HepG2 (cell line): ENCODE data around the gene SLC25A22. TPM values are rescaled to one million over a fixed set of nuclear protein-coding genes. Genes with fewer than 3 reads are reported as not detected.

Experiments used
- ATAC-seq: fragments of 200-7000 bp; cut with Tn5 transposase; 3 replicates; pipeline ENCODE4 v1.9.1; 2020; ENCODE audit warnings: mild to moderate bottlenecking, moderate library complexity
- BruUV-seq: library from RNA; stranded (reverse); fragments of 400-500 nt; replicated peaks from 2 replicates; lab custom pipeline; 2021; lab: Mats Ljungman, UMichigan
- CTCF ChIA-PET: fragments of 300-600 bp; formaldehyde crosslinking; extraction: SDS; loops from one replicate; lab custom pipeline; 2021; ENCODE audit warnings: low total read pairs, inconsistent platforms, low intra/inter-chr PET ratio; lab: Yijun Ruan, JAX
- POLR2A ChIA-PET: fragments of 350-600 bp; sonication (Branson Sonifier 250); formaldehyde crosslinking; loops from one replicate; lab custom pipeline; 2020; ENCODE audit warnings: antibody characterized with exemption, inconsistent platforms; lab: Yijun Ruan, JAX
- DNase-seq: peaks from one replicate; pipeline ENCODE4 v3.0.0-alpha.2; 2015; ENCODE audit warnings: low spot score
- FAIRE-seq: peaks from 3 replicates; lab custom pipeline; 2011; peaks lifted over from hg19 to GRCh38; lab: Jason Lieb, UNC
- H2AFZ ChIP-seq: one replicate; pipeline ENCODE4 v1.6.1; 2011; ENCODE audit warnings: low read length, inconsistent platforms
- H3K27ac ChIP-seq: fragments of 300-600 bp; 3 replicates; pipeline ENCODE4 v1.8.0; 2011; ENCODE audit warnings: mixed run types, mild to moderate bottlenecking, mixed read lengths, low read length, inconsistent platforms; ENCODE audit not compliant: insufficient read depth; ENCODE audit errors: extremely low read length
- H3K27me3 ChIP-seq, 2 experiments: fragments of 200-600 bp in 1 of 2; 2 replicates in 1 of 2; 3 replicates in 1 of 2; pipeline versions ENCODE4 v1.6.0 to v1.8.0; 2011; ENCODE audit warnings: low read length in 2 of 2, mild to moderate bottlenecking in 2 of 2, moderate library complexity in 2 of 2, inconsistent platforms in 1 of 2; ENCODE audit not compliant: insufficient read depth in 2 of 2, control insufficient read depth in 1 of 2
- H3K36me3 ChIP-seq, 2 experiments: fragments of 200-600 bp in 1 of 2; replicated peaks in 1 of 2; 2 replicates in 1 of 2; 3 replicates in 1 of 2; pipeline versions ENCODE4 v1.5.1 to v1.8.0; 2011; ENCODE audit warnings: low read length in 2 of 2, inconsistent platforms in 1 of 2; ENCODE audit not compliant: insufficient read depth in 2 of 2, control insufficient read depth in 1 of 2
- H3K4me1 ChIP-seq: 2 replicates; pipeline ENCODE4 v1.5.1; 2012; ENCODE audit warnings: low read length, inconsistent platforms; ENCODE audit not compliant: insufficient read depth
- H3K4me2 ChIP-seq: 2 replicates; pipeline ENCODE4 v1.6.0; 2011; ENCODE audit warnings: low read depth, low read length, inconsistent platforms
- H3K4me3 ChIP-seq, 3 experiments: fragments of 200-600 bp in 1 of 3; sonication (generic), shearing (Covaris generic) in 1 of 3; replicated peaks in 1 of 3; 2 replicates each; pipeline ENCODE4 v1.5.1; 2011 to 2016; ENCODE audit warnings: low read length in 3 of 3, inconsistent platforms in 2 of 3, low read depth in 2 of 3, mild to moderate bottlenecking in 2 of 3, control low read depth in 1 of 3, mixed read lengths in 1 of 3; ENCODE audit not compliant: insufficient read depth in 1 of 3
- H3K79me2 ChIP-seq: one replicate; pipeline ENCODE4 v1.6.1; 2011; ENCODE audit warnings: low read length, inconsistent platforms; ENCODE audit not compliant: insufficient read depth
- H3K9ac ChIP-seq: 2 replicates; pipeline ENCODE4 v1.6.0; 2011; ENCODE audit warnings: mild to moderate bottlenecking, low read depth, low read length, inconsistent platforms; ENCODE audit not compliant: insufficient read depth
- H3K9me3 ChIP-seq: 2 replicates; pipeline ENCODE4 v1.5.1; 2012; ENCODE audit warnings: mild to moderate bottlenecking, low read length
- H4K20me1 ChIP-seq: 2 replicates; pipeline ENCODE4 v1.6.0; 2011; ENCODE audit warnings: inconsistent platforms, mild to moderate bottlenecking, low read length, moderate library complexity; ENCODE audit not compliant: insufficient read depth
- AGO2 ChIP-seq: fragments of 200-400 bp; formaldehyde crosslinking; optimal IDR thresholded peaks from 2 replicates; pipeline ENCODE3; 2017; ENCODE audit warnings: mild to moderate bottlenecking, low read depth, low read length, moderate library complexity
- CHD4 ChIP-seq: fragments of 200-600 bp; sonication (generic); IDR thresholded peaks from 2 replicates; pipeline ENCODE4 v1.7.0; 2017; ENCODE audit warnings: mild to moderate bottlenecking, low read length, borderline replicate concordance
- KLF16 ChIP-seq, 2 experiments: sonication (generic) in 1 of 2; formaldehyde crosslinking in 1 of 2; IDR thresholded peaks; 2 replicates each; pipeline versions ENCODE4 v1.6.1 to v1.8.0; 2016 to 2023; ENCODE audit warnings: missing genetic modification reagents in 2 of 2, missing compliant biosample characterization in 1 of 2
- NFATC3 ChIP-seq: sonication (generic); formaldehyde crosslinking; IDR thresholded peaks from 2 replicates; pipeline ENCODE4 v1.5.1; 2020; ENCODE audit warnings: mild to moderate bottlenecking, missing genetic modification reagents
- NFKB2 ChIP-seq: sonication (generic); formaldehyde crosslinking; IDR thresholded peaks from 2 replicates; pipeline ENCODE4 v1.4.0; 2020; ENCODE audit warnings: missing genetic modification reagents, borderline replicate concordance
- PTBP1 ChIP-seq: fragments of 200-400 bp; formaldehyde crosslinking; IDR thresholded peaks from 2 replicates; pipeline ENCODE4 v1.6.1; 2018; ENCODE audit warnings: low read length, low read depth; ENCODE audit not compliant: poor library complexity, severe bottlenecking
- RBFOX2 ChIP-seq: fragments of 200-400 bp; formaldehyde crosslinking; IDR thresholded peaks from 2 replicates; pipeline ENCODE4 v1.6.1; 2017; ENCODE audit warnings: low read depth, mild to moderate bottlenecking, low read length
- ZNF205 ChIP-seq: IDR thresholded peaks from 2 replicates; pipeline ENCODE4 v1.6.1; 2018; ENCODE audit warnings: missing biosample characterization, missing genetic modification reagents
- ZNF451 ChIP-seq: sonication (generic); formaldehyde crosslinking; IDR thresholded peaks from 2 replicates; pipeline ENCODE4 v1.5.0; 2020; ENCODE audit warnings: mild to moderate bottlenecking, missing genetic modification reagents
- ZNF569 ChIP-seq: sonication (generic); formaldehyde crosslinking; IDR thresholded peaks from 2 replicates; pipeline ENCODE4 v1.5.0; 2020; ENCODE audit warnings: mild to moderate bottlenecking, missing genetic modification reagents, moderate library complexity, borderline replicate concordance
- ZNF674 ChIP-seq: sonication (generic); formaldehyde crosslinking; IDR thresholded peaks from 2 replicates; pipeline ENCODE4 v1.5.0; 2020; ENCODE audit warnings: low read depth, mild to moderate bottlenecking, missing genetic modification reagents
- ZNF709 ChIP-seq: sonication (generic); formaldehyde crosslinking; IDR thresholded peaks from 2 replicates; pipeline ENCODE4 v1.5.0; 2020; ENCODE audit warnings: mild to moderate bottlenecking, missing genetic modification reagents
- whole genome bisulfite sequencing: methylation state at CpG from one replicate; pipeline ENCODE4 v1.1.6; 2017; ENCODE audit warnings: low lambda C conversion rate; 5-methylcytosine and 5-hydroxymethylcytosine counted together
- in situ Hi-C: cut with HindIII; loops from 2 replicates; pipeline ENCODE4 v1.10.0; 2017; ENCODE audit warnings: low pct_unique_long_range_greater_than_20kb; ENCODE audit not compliant: extremely low pct_ligation_motif_present
- intact Hi-C: fragments of 100-400 bp; cut with micrococcal nuclease; formaldehyde crosslinking; loops from one replicate; pipeline ENCODE4 v1.10.0; 2022; ENCODE audit not compliant: unreplicated experiment
- polyA plus RNA-seq, 8 experiments: library from polyadenylated mRNA; depleted of rRNA in 3 of 8; stranded (reverse) in 7 of 8; unstranded in 1 of 8; fragments of >200 nt; fragmentation: Illumina TruSeq in 4 of 8; extraction: Trizol in 4 of 8; gene quantifications; 2 replicates each; pipeline versions ENCODE4 v1.2.1 to v1.2.3, GENCODE V29; 2011 to 2016; ENCODE audit warnings: low read depth in 4 of 8, missing spikeins in 1 of 8, mixed read lengths in 1 of 8; ENCODE audit not compliant: insufficient read depth in 1 of 8
- total RNA-seq, 5 experiments: library from RNA; depleted of rRNA; stranded (reverse); fragments of >200 nt; fragmentation: Illumina TruSeq; extraction: Trizol; gene quantifications; 2 replicates each; pipeline ENCODE4 v1.2.3, GENCODE V29; 2016; ENCODE audit warnings: low read depth in 1 of 5
- TF ChIP-seq, protein P1 (sequence below): sonication (generic); formaldehyde crosslinking; conservative IDR thresholded peaks from 2 replicates; pipeline ENCODE4 v1.4.0; 2020; ENCODE audit warnings: mild to moderate bottlenecking, missing genetic modification reagents, moderate library complexity
- TF ChIP-seq, protein P2 (sequence below): sonication (generic); formaldehyde crosslinking; IDR thresholded peaks from 2 replicates; pipeline ENCODE4 v1.4.0; 2020; ENCODE audit warnings: mild to moderate bottlenecking, missing genetic modification reagents

The SLC25A22 gene
- total and polyA plus RNA-seq, 2 of the 13 experiments (the other 11 are each of a cell fraction or from before 2014, with no cell fraction given): 12.4 to 19.2 TPM

DNA sequence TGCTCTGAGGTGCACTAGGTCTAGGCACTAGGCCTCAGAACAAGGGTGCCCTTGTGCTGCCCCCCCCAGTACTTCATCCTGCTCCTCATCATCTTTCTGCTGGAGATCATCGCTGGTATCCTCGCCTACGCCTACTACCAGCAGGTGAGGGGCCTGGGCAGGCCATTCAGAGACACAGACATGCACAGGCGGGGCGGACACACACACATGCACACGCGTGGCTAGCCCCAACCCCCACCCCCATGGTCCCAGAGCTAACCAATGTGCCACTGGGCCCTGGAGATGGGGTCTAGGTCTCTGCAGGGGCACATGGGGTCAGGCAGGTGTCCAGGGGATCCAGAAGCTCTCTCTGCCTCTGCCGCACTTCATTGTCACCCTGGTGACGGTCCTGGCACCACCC is 38.6 kb upstream of the SLC25A22 start (continued):
- TF ChIP-seq PTBP1 (no peak), NFKB2 (no peak), RBFOX2 (peak; percentile 32)

DNA sequence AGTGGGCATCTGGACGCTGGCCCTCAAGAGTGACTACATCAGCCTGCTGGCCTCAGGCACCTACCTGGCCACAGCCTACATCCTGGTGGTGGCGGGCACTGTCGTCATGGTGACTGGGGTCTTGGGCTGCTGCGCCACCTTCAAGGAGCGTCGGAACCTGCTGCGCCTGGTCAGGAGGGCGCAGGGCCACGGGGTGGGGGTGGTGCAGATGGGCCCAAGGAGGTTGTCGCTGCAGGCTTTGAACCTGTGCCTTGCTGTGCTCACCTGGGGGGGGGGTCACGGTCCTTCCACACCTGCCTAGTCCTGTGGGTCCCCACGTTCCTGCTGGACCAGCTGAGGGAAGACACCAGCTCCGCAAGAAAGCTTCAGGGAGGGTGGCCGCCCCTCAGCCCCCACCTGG is 38.2 kb upstream of the SLC25A22 start:
- Histone ChIP-seq H3K36me3 (peaks cover 9 to 36% of the 10 kb centered on the region in 2 experiments), H3K9ac (no peak overlapping the region), H4K20me1 (peaks cover 18% of the 10 kb centered on the region; the same call in 1 of the 2 replicates), H3K4me2 (no peak overlapping the region), H3K27ac (no peak overlapping the region), H3K4me1 (peaks cover 75% of the 10 kb centered on the region), H3K4me3 (no peak overlapping the region), H3K27me3 (no peaks in the 10 kb centered on the region), H3K9me3 (no peaks in the 10 kb centered on the region)
- DNase-seq (no peak), FAIRE-seq (no peak), ATAC-seq (no peak)
- 100% methylated on average over 6 of the region's 14 CpGs for WGBS
- BruUV-seq: no TSS peak
- in situ Hi-C loops: no loop called here
- CTCF ChIA-PET: no interaction called here
- POLR2A ChIA-PET: interaction anchor here (11.1 to 16.1 kb wide), 2 partner anchors 7 to 17 kb away, joined by 141 to 264 read pairs; partner anchors contain the start of genes CD151, CRACR2B and PNPLA2
- peak; percentile 51 for TF ChIP-seq AGO2
- no peak for TF ChIP-seq ZNF205 (CRISPR knock-in tag)
- TF ChIP-seq, protein P1, sequence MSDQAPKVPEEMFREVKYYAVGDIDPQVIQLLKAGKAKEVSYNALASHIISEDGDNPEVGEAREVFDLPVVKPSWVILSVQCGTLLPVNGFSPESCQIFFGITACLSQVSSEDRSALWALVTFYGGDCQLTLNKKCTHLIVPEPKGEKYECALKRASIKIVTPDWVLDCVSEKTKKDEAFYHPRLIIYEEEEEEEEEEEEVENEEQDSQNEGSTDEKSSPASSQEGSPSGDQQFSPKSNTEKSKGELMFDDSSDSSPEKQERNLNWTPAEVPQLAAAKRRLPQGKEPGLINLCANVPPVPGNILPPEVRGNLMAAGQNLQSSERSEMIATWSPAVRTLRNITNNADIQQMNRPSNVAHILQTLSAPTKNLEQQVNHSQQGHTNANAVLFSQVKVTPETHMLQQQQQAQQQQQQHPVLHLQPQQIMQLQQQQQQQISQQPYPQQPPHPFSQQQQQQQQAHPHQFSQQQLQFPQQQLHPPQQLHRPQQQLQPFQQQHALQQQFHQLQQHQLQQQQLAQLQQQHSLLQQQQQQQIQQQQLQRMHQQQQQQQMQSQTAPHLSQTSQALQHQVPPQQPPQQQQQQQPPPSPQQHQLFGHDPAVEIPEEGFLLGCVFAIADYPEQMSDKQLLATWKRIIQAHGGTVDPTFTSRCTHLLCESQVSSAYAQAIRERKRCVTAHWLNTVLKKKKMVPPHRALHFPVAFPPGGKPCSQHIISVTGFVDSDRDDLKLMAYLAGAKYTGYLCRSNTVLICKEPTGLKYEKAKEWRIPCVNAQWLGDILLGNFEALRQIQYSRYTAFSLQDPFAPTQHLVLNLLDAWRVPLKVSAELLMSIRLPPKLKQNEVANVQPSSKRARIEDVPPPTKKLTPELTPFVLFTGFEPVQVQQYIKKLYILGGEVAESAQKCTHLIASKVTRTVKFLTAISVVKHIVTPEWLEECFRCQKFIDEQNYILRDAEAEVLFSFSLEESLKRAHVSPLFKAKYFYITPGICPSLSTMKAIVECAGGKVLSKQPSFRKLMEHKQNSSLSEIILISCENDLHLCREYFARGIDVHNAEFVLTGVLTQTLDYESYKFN (CRISPR knock-in tag): no peak
- no peak for TF ChIP-seq ZNF709 (CRISPR knock-in tag)
- no peak for TF ChIP-seq KLF16 (CRISPR knock-in tag; IDR thresholded peaks at IDR 0.05)
- no peak for TF ChIP-seq ZNF674 (CRISPR knock-in tag)
- peak; percentile 63 for TF ChIP-seq RBFOX2
- no peak for TF ChIP-seq CHD4
- TF ChIP-seq ZNF569 (CRISPR knock-in tag): no peak
- TF ChIP-seq, protein P2, sequence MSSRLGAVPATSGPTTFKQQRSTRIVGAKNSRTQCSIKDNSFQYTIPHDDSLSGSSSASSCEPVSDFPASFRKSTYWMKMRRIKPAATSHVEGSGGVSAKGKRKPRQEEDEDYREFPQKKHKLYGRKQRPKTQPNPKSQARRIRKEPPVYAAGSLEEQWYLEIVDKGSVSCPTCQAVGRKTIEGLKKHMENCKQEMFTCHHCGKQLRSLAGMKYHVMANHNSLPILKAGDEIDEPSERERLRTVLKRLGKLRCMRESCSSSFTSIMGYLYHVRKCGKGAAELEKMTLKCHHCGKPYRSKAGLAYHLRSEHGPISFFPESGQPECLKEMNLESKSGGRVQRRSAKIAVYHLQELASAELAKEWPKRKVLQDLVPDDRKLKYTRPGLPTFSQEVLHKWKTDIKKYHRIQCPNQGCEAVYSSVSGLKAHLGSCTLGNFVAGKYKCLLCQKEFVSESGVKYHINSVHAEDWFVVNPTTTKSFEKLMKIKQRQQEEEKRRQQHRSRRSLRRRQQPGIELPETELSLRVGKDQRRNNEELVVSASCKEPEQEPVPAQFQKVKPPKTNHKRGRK (CRISPR knock-in tag): no peak
- no peak for TF ChIP-seq ZNF451 (CRISPR knock-in tag)
- no peak for TF ChIP-seq NFATC3 (CRISPR knock-in tag)
- TF ChIP-seq, all 625 proteins: peak for 2
- intact Hi-C loops: no loop called here
- H2AFZ ChIP-seq: no peak overlapping the region
- H3K79me2 ChIP-seq: peaks cover 26% of the 10 kb centered on the region
